ENCODE measurements around the gene DEAF1.

The DEAF1 gene

DNA sequence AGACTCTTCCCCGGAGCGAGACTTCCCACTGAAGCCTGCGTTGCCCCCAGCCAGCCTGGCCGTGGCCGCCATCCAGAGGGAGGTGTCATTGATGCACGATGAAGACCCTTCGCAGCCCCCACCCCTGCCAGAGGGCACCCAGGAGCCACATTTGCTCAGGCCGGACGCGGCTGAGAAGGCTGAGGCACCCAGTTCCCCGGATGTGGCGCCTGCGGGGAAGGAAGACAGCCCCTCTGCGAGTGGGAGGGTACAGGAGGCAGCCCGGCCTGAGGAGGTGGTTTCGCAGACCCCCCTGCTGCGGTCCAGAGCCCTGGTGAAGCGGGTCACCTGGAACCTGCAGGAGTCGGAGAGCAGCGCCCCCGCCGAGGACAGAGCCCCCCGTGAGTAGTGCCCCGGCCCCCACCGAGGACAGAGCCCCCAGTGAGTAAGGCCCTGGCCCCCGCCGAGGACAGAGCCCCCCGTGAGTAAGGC, 85.6 kb downstream of the DEAF1 start:
- Histone ChIP-seq H3K36me3 (peaks cover 42% of the 10 kb centered on the region), H3K4me3 (ENCODE audit: low read depth, low read length) (no peak overlapping the region), H3K4me1 (peaks cover 20% of the 10 kb centered on the region), H3K9me3 (no peaks in the 10 kb centered on the region), H3K27me3 (no peaks in the 10 kb centered on the region)
- TF ChIP-seq, protein P1, sequence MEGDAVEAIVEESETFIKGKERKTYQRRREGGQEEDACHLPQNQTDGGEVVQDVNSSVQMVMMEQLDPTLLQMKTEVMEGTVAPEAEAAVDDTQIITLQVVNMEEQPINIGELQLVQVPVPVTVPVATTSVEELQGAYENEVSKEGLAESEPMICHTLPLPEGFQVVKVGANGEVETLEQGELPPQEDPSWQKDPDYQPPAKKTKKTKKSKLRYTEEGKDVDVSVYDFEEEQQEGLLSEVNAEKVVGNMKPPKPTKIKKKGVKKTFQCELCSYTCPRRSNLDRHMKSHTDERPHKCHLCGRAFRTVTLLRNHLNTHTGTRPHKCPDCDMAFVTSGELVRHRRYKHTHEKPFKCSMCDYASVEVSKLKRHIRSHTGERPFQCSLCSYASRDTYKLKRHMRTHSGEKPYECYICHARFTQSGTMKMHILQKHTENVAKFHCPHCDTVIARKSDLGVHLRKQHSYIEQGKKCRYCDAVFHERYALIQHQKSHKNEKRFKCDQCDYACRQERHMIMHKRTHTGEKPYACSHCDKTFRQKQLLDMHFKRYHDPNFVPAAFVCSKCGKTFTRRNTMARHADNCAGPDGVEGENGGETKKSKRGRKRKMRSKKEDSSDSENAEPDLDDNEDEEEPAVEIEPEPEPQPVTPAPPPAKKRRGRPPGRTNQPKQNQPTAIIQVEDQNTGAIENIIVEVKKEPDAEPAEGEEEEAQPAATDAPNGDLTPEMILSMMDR (IDR thresholded peaks at IDR 0.05; ENCODE audit: low read depth, low read length) = no peak
- DNase-seq = no peak

DNA sequence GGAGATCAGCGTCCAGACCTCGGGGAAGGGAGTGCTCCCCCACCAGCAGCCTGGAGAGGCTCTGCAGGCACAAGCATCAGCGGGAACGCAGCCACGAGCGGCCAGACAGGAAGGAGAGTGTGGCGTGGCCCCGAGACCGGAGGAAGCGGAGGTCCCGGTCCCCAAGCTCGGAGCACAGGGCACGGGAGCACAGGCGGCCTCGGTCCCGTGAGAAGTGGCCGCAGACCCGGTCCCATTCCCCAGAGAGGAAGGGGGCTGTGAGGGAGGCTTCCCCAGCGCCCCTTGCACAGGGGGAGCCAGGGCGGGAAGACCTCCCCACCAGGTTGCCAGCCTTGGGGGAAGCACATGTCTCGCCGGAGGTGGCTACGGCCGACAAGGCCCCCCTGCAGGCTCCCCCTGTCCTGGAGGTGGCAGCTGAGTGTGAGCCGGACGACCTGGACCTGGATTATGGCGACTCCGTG, 86.2 kb downstream of the DEAF1 start:
- Histone ChIP-seq H3K4me1 (peaks cover 20% of the 10 kb centered on the region), H3K27me3 (no peaks in the 10 kb centered on the region), H3K9me3 (no peaks in the 10 kb centered on the region), H3K36me3 (peaks cover 44% of the 10 kb centered on the region), H3K4me3 (ENCODE audit: low read depth, low read length) (no peak overlapping the region)
- no peak for DNase-seq
- TF ChIP-seq, protein P1 (IDR thresholded peaks at IDR 0.05; ENCODE audit: low read depth, low read length) = no peak

DNA sequence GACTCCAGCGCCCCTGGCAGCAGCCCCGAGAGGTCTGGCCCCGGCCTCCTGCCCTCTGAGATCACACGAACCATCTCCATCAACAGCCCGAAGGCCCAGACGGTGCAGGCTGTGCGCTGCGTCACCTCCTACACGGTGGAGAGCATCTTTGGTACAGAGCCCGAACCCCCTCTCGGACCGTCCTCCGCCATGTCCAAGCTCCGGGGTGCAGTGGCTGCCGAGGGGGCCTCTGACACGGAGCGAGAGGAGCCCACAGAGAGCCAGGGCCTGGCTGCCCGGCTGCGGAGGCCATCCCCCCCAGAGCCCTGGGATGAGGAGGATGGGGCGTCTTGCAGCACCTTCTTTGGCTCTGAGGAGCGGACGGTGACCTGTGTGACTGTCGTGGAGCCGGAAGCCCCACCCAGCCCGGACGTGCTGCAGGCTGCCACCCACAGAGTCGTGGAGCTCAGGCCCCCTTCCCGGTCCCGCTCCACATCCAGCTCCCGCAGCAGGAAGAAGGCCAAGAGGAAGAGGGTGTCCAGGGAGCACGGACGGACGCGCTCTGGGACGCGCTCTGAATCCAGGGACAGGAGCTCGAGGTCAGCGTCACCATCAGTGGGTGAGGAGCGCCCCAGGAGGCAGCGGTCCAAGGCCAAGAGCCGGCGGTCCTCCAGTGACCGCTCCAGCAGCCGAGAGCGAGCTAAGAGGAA, 86.9 kb downstream of the DEAF1 start:
- no peaks in the 10 kb centered on the region for H3K9me3 ChIP-seq
- DNase-seq = no peak
- no peaks in the 10 kb centered on the region for H3K27me3 ChIP-seq
- H3K4me1 ChIP-seq = peaks cover 17% of the 10 kb centered on the region
- TF ChIP-seq, protein P1 (IDR thresholded peaks at IDR 0.05; ENCODE audit: low read depth, low read length) = no peak
- no peak overlapping the region for H3K4me3 ChIP-seq (ENCODE audit: low read depth, low read length)
- H3K36me3 ChIP-seq = peaks cover 42% of the 10 kb centered on the region

DNA sequence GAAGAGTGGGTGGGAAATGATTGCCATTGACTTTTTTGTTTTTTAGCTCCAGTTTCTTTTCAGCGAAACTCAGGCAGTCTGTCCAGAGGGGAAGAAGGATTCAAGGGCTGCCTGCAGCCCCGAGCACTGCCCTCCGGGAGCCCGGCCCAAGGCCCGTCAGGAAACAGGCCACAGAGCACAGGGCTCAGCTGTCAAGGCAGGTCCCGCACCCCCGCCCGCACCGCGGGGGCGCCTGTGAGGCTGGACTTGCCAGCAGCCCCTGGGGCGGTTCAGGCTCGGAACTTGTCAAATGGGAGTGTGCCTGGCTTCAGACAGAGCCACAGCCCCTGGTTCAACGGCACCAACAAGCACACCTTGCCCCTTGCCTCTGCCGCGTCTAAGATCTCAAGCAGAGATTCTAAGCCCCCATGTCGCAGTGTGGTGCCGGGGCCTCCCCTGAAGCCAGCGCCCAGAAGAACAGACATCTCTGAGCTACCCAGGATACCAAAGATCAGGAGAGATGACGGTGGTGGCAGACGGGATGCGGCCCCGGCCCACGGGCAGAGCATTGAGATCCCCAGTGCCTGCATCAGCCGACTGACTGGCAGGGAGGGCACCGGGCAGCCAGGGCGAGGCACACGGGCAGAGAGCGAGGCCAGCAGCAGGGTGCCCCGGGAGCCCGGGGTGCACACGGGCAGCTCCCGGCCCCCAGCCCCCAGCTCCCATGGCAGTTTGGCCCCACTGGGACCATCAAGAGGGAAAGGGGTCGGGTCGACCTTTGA, 87.8 kb downstream of the DEAF1 start:
- Histone ChIP-seq H3K36me3 (peaks cover 42% of the 10 kb centered on the region), H3K4me1 (peaks cover 11% of the 10 kb centered on the region)
- TF ChIP-seq, protein P1 (IDR thresholded peaks at IDR 0.05; ENCODE audit: low read depth, low read length) = no peak

DNA sequence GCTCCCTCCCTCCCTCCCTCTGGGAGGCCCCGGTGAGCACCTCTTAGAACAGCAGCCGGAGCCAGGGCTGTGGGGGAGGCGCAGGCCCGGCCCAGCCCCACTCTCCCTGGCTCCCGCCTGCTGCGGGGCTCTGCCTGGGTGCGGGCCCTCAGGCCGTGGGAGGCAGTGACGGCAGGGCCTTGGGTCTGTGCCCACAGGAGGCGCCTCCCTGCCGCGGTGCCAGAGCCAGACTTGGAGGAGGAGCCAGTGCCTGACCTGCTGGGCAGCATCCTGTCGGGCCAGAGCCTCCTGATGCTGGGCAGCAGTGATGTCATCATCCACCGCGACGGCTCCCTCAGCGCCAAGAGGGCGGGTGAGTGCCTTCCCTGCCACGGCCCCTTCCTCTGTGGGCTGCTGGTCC, 88.8 kb downstream of the DEAF1 start:
- H3K4me1 ChIP-seq = peaks cover 9% of the 10 kb centered on the region
- H3K27me3 ChIP-seq = no peaks in the 10 kb centered on the region
- H3K9me3 ChIP-seq = no peaks in the 10 kb centered on the region
- no peak overlapping the region for H3K4me3 ChIP-seq (ENCODE audit: low read depth, low read length)
- TF ChIP-seq, protein P1 (IDR thresholded peaks at IDR 0.05; ENCODE audit: low read depth, low read length) = no peak
- peak; percentile 82 for DNase-seq
- peaks cover 43% of the 10 kb centered on the region for H3K36me3 ChIP-seq

More for the DNA sequence above, 87.8 kb downstream of the DEAF1 start:
- H3K9me3 ChIP-seq = no peaks in the 10 kb centered on the region
- H3K4me3 ChIP-seq (ENCODE audit: low read depth, low read length) = no peak overlapping the region
- DNase-seq = peak; percentile 37
- H3K27me3 ChIP-seq = no peaks in the 10 kb centered on the region

All from BE2C (cell line).